HEK293 (cell line): ENCODE data around the gene SIX3.

Source experiments
- CTCF ChIA-PET: fragments of 350-600 bp; formaldehyde crosslinking; extraction: SDS; loops from one replicate; lab custom pipeline; 2021; ENCODE audit warnings: antibody characterized with exemption; lab: Yijun Ruan, JAX
- POLR2A ChIA-PET: fragments of 300-600 bp; formaldehyde crosslinking; extraction: SDS; loops from one replicate; lab custom pipeline; 2020; ENCODE audit warnings: antibody characterized with exemption, inconsistent platforms; lab: Yijun Ruan, JAX
- H3K27ac ChIP-seq: fragments of 200-500 bp; sonication (Bioruptor generic); 2 replicates; pipeline ENCODE4 v1.5.1; 2014; ENCODE audit warnings: low read depth, low read length, control low read depth, inconsistent platforms; ENCODE audit errors: extremely low read depth
- H3K36me3 ChIP-seq, 2 experiments: fragments of 200-500 bp in 1 of 2; sonication (Bioruptor generic) in 1 of 2; 1 replicate in 1 of 2; 2 replicates in 1 of 2; pipeline ENCODE4 v1.5.1; 2014 to 2017; ENCODE audit warnings: inconsistent platforms in 2 of 2, low read length in 2 of 2; ENCODE audit not compliant: control insufficient read depth in 2 of 2, insufficient read depth in 1 of 2
- H3K4me1 ChIP-seq: fragments of 200-500 bp; sonication (Bioruptor generic); 2 replicates; pipeline ENCODE4 v1.5.1; 2014; ENCODE audit warnings: mild to moderate bottlenecking, low read length, inconsistent platforms; ENCODE audit not compliant: control insufficient read depth, insufficient read depth
- H3K4me3 ChIP-seq: 2 replicates; pipeline ENCODE4 v1.5.1; 2011; ENCODE audit warnings: low read depth, mild to moderate bottlenecking, control low read depth, low read length, moderate library complexity
- H3K9me3 ChIP-seq: fragments of 200-500 bp; sonication (Bioruptor generic); 2 replicates; pipeline ENCODE4 v1.5.1; 2014; ENCODE audit warnings: low read depth, low read length, inconsistent platforms; ENCODE audit not compliant: control insufficient read depth, insufficient read depth
- GLIS2 ChIP-seq: fragments of 450-650 bp; formaldehyde crosslinking; IDR thresholded peaks from 2 replicates; pipeline ENCODE4 v1.5.1; 2016; ENCODE audit warnings: missing biosample characterization, missing genetic modification characterization
- HIC1 ChIP-seq: fragments of 450-650 bp; formaldehyde crosslinking; IDR thresholded peaks from 2 replicates; pipeline ENCODE4 v1.5.1; 2016; ENCODE audit warnings: missing biosample characterization, missing genetic modification characterization
- PRDM10 ChIP-seq: fragments of 450-650 bp; formaldehyde crosslinking; IDR thresholded peaks from 2 replicates; pipeline ENCODE4 v1.5.1; 2016; ENCODE audit warnings: missing biosample characterization, missing genetic modification characterization
- SCRT1 ChIP-seq: fragments of 450-650 bp; formaldehyde crosslinking; IDR thresholded peaks from 2 replicates; pipeline ENCODE4 v1.5.1; 2016; ENCODE audit warnings: missing biosample characterization, missing genetic modification characterization, borderline replicate concordance
- ZBTB20 ChIP-seq: fragments of 450-650 bp; formaldehyde crosslinking; IDR thresholded peaks from 2 replicates; pipeline ENCODE4 v1.5.1; 2016; ENCODE audit warnings: missing biosample characterization, missing genetic modification characterization
- ZBTB26 ChIP-seq: fragments of 450-650 bp; formaldehyde crosslinking; optimal IDR thresholded peaks from 2 replicates; pipeline ENCODE3; 2016; ENCODE audit warnings: missing biosample characterization, mild to moderate bottlenecking, missing genetic modification characterization
- ZEB2 ChIP-seq: fragments of 450-650 bp; formaldehyde crosslinking; IDR thresholded peaks from 2 replicates; pipeline ENCODE4 v1.5.1; 2016; ENCODE audit warnings: missing biosample characterization, missing genetic modification characterization
- ZNF140 ChIP-seq: fragments of 450-650 bp; formaldehyde crosslinking; IDR thresholded peaks from 2 replicates; pipeline ENCODE4 v1.5.1; 2016; ENCODE audit warnings: missing biosample characterization, missing genetic modification characterization
- ZNF175 ChIP-seq: fragments of 450-650 bp; formaldehyde crosslinking; IDR thresholded peaks from 2 replicates; pipeline ENCODE4 v1.5.1; 2016; ENCODE audit warnings: missing biosample characterization, missing genetic modification characterization
- ZNF266 ChIP-seq: fragments of 450-650 bp; formaldehyde crosslinking; IDR thresholded peaks from 2 replicates; pipeline ENCODE4 v1.5.1; 2016; ENCODE audit warnings: missing biosample characterization, missing genetic modification characterization, low read depth
- ZNF362 ChIP-seq: fragments of 450-650 bp; formaldehyde crosslinking; IDR thresholded peaks from 2 replicates; pipeline ENCODE4 v1.5.1; 2016; ENCODE audit warnings: missing biosample characterization, missing genetic modification characterization
- ZNF518A ChIP-seq: fragments of 450-650 bp; formaldehyde crosslinking; conservative IDR thresholded peaks from 2 replicates; pipeline ENCODE4 v1.5.1; 2016; ENCODE audit warnings: low read depth, missing biosample characterization, missing genetic modification characterization
- ZNF544 ChIP-seq: fragments of 450-650 bp; formaldehyde crosslinking; IDR thresholded peaks from 2 replicates; pipeline ENCODE4 v1.5.0; 2017; ENCODE audit warnings: missing biosample characterization, missing genetic modification characterization
- ZNF558 ChIP-seq: fragments of 450-650 bp; formaldehyde crosslinking; IDR thresholded peaks from 2 replicates; pipeline ENCODE4 v1.5.1; 2016; ENCODE audit warnings: missing biosample characterization, missing genetic modification characterization
- ZNF704 ChIP-seq: fragments of 450-650 bp; formaldehyde crosslinking; IDR thresholded peaks from 2 replicates; pipeline ENCODE4 v1.5.1; 2016; ENCODE audit warnings: missing biosample characterization, missing genetic modification characterization
- ZNF76 ChIP-seq: fragments of 450-650 bp; formaldehyde crosslinking; IDR thresholded peaks from 2 replicates; pipeline ENCODE4; 2016; ENCODE audit warnings: low read depth, missing biosample characterization, missing genetic modification characterization, borderline replicate concordance
- ZNF768 ChIP-seq: fragments of 450-650 bp; formaldehyde crosslinking; IDR thresholded peaks from 2 replicates; pipeline ENCODE4 v1.5.1; 2018; ENCODE audit warnings: missing biosample characterization, mild to moderate bottlenecking, missing genetic modification characterization

The SIX3 gene

GRCh38 chr2:44920751-44921150 is 20.8 kb upstream of the SIX3 start:
- Histone ChIP-seq H3K9me3 (no peaks in the 10 kb centered on the region), H3K27ac (no peak overlapping the region), H3K4me1 (no peaks in the 10 kb centered on the region), H3K36me3 (no peaks in the 10 kb centered on the region), H3K4me3 (no peak overlapping the region)
- ChIA-PET CTCF (interaction anchor here (0.6 kb wide), 1 partner anchor 245 kb away, joined by 3 read pairs; no protein-coding TSS in a partner anchor), POLR2A (no interaction called here)
- TF ChIP-seq ZNF140: no peak
- no peak for TF ChIP-seq ZEB2 (tag by site-specific recombination)
- TF ChIP-seq ZNF544 (tag by site-specific recombination): no peak
- TF ChIP-seq ZNF175 (tag by site-specific recombination): no peak
- TF ChIP-seq SCRT1 (tag by site-specific recombination): no peak
- TF ChIP-seq ZBTB26 (tag by site-specific recombination): no peak
- no peak for TF ChIP-seq ZNF704 (tag by site-specific recombination)
- TF ChIP-seq HIC1: no peak
- TF ChIP-seq PRDM10: no peak
- no peak for TF ChIP-seq ZNF558 (tag by site-specific recombination)
- no peak for TF ChIP-seq ZNF266 (tag by site-specific recombination)
- TF ChIP-seq ZBTB20 (tag by site-specific recombination): no peak
- no peak for TF ChIP-seq ZNF768 (tag by site-specific recombination)
- no peak for TF ChIP-seq ZNF76 (tag by site-specific recombination)
- no peak for TF ChIP-seq ZNF362 (tag by site-specific recombination)
- TF ChIP-seq GLIS2 (tag by site-specific recombination): no peak
- TF ChIP-seq ZNF518A (tag by site-specific recombination): no peak
